Measurements from ENCODE around the gene BCAP29.

Gene BCAP29

GRCh38 chr7:107599262-107599661 is 19.2 kb downstream of the BCAP29 start:
- H3K36me3 ChIP-seq (ENCODE audit: control insufficient read depth, insufficient read depth, low read length): peaks cover 17% of the 10 kb centered on the region
- no peaks in the 10 kb centered on the region for H3K27me3 ChIP-seq (ENCODE audit: control insufficient read depth, insufficient read depth, low read length)
- H3K4me1 ChIP-seq (ENCODE audit: control insufficient read depth, insufficient read depth, low read length): no peaks in the 10 kb centered on the region
- no peak overlapping the region for H3K4me3 ChIP-seq (ENCODE audit: low read depth, low read length)
- H3K27ac ChIP-seq (ENCODE audit: low read depth, low read length): no peak overlapping the region
- H3K9ac ChIP-seq (ENCODE audit: low read depth, low read length): no peak overlapping the region
- H3K9me3 ChIP-seq (ENCODE audit: control insufficient read depth, insufficient read depth, low read length): no peaks in the 10 kb centered on the region

- Histone ChIP-seq H3K4me3 (ENCODE audit: low read depth, low read length) (no peak overlapping the region), H3K36me3 (ENCODE audit: control insufficient read depth, insufficient read depth, low read length) (peaks cover 9% of the 10 kb centered on the region), H3K27ac (ENCODE audit: low read depth, low read length) (no peak overlapping the region), H3K9ac (ENCODE audit: low read depth, low read length) (no peak overlapping the region), H3K4me1 (ENCODE audit: control insufficient read depth, insufficient read depth, low read length) (no peaks in the 10 kb centered on the region), H3K9me3 (ENCODE audit: control insufficient read depth, insufficient read depth, low read length) (no peaks in the 10 kb centered on the region), H3K27me3 (ENCODE audit: control insufficient read depth, insufficient read depth, low read length) (no peaks in the 10 kb centered on the region)
Observed at GRCh38 chr7:107600816-107601215, 20.8 kb downstream of the BCAP29 start.

- peaks cover 9% of the 10 kb centered on the region for H3K36me3 ChIP-seq (ENCODE audit: control insufficient read depth, insufficient read depth, low read length)
- no peaks in the 10 kb centered on the region for H3K27me3 ChIP-seq (ENCODE audit: control insufficient read depth, insufficient read depth, low read length)
- H3K4me3 ChIP-seq (ENCODE audit: low read depth, low read length): no peak overlapping the region
- H3K9ac ChIP-seq (ENCODE audit: low read depth, low read length): no peak overlapping the region
- H3K27ac ChIP-seq (ENCODE audit: low read depth, low read length): no peak overlapping the region
- H3K4me1 ChIP-seq (ENCODE audit: control insufficient read depth, insufficient read depth, low read length): no peaks in the 10 kb centered on the region
- no peaks in the 10 kb centered on the region for H3K9me3 ChIP-seq (ENCODE audit: control insufficient read depth, insufficient read depth, low read length)
Observed at GRCh38 chr7:107605218-107605815, 25.3 kb downstream of the BCAP29 start.

- Histone ChIP-seq H3K4me1 (ENCODE audit: control insufficient read depth, insufficient read depth, low read length) (no peaks in the 10 kb centered on the region), H3K36me3 (ENCODE audit: control insufficient read depth, insufficient read depth, low read length) (no peaks in the 10 kb centered on the region), H3K9ac (ENCODE audit: low read depth, low read length) (no peak overlapping the region), H3K4me3 (ENCODE audit: low read depth, low read length) (no peak overlapping the region), H3K9me3 (ENCODE audit: control insufficient read depth, insufficient read depth, low read length) (no peaks in the 10 kb centered on the region), H3K27ac (ENCODE audit: low read depth, low read length) (no peak overlapping the region), H3K27me3 (ENCODE audit: control insufficient read depth, insufficient read depth, low read length) (no peaks in the 10 kb centered on the region)
Observed at GRCh38 chr7:107606303-107606702, 26.3 kb downstream of the BCAP29 start.

- H3K27me3 ChIP-seq (ENCODE audit: control insufficient read depth, insufficient read depth, low read length): no peaks in the 10 kb centered on the region
- H3K27ac ChIP-seq (ENCODE audit: low read depth, low read length): no peak overlapping the region
- no peaks in the 10 kb centered on the region for H3K4me1 ChIP-seq (ENCODE audit: control insufficient read depth, insufficient read depth, low read length)
- H3K4me3 ChIP-seq (ENCODE audit: low read depth, low read length): no peak overlapping the region
- H3K9ac ChIP-seq (ENCODE audit: low read depth, low read length): no peak overlapping the region
- no peaks in the 10 kb centered on the region for H3K9me3 ChIP-seq (ENCODE audit: control insufficient read depth, insufficient read depth, low read length)
- H3K36me3 ChIP-seq (ENCODE audit: control insufficient read depth, insufficient read depth, low read length): no peaks in the 10 kb centered on the region
Observed at GRCh38 chr7:107609811-107610261, 29.8 kb downstream of the BCAP29 start.

- H3K9me3 ChIP-seq (ENCODE audit: control insufficient read depth, insufficient read depth, low read length): no peaks in the 10 kb centered on the region
- H3K4me3 ChIP-seq (ENCODE audit: low read depth, low read length): no peak overlapping the region
- H3K36me3 ChIP-seq (ENCODE audit: control insufficient read depth, insufficient read depth, low read length): no peaks in the 10 kb centered on the region
- H3K27ac ChIP-seq (ENCODE audit: low read depth, low read length): no peak overlapping the region
- H3K4me1 ChIP-seq (ENCODE audit: control insufficient read depth, insufficient read depth, low read length): no peaks in the 10 kb centered on the region
- H3K9ac ChIP-seq (ENCODE audit: low read depth, low read length): no peak overlapping the region
- no peaks in the 10 kb centered on the region for H3K27me3 ChIP-seq (ENCODE audit: control insufficient read depth, insufficient read depth, low read length)
Observed at GRCh38 chr7:107610323-107610722, 30.3 kb downstream of the BCAP29 start.

- Histone ChIP-seq H3K4me1 (ENCODE audit: control insufficient read depth, insufficient read depth, low read length) (no peaks in the 10 kb centered on the region), H3K9me3 (ENCODE audit: control insufficient read depth, insufficient read depth, low read length) (no peaks in the 10 kb centered on the region), H3K36me3 (ENCODE audit: control insufficient read depth, insufficient read depth, low read length) (no peaks in the 10 kb centered on the region)
Observed at GRCh38 chr7:107613439-107613838, 33.4 kb downstream of the BCAP29 start.

GRCh38 chr7:107613948-107614347 is 33.9 kb downstream of the BCAP29 start:
- H3K4me1 ChIP-seq (ENCODE audit: control insufficient read depth, insufficient read depth, low read length): no peaks in the 10 kb centered on the region
- H3K4me3 ChIP-seq (ENCODE audit: low read depth, low read length): no peak overlapping the region
- H3K9me3 ChIP-seq (ENCODE audit: control insufficient read depth, insufficient read depth, low read length): no peaks in the 10 kb centered on the region
- no peak overlapping the region for H3K27ac ChIP-seq (ENCODE audit: low read depth, low read length)
- no peak overlapping the region for H3K9ac ChIP-seq (ENCODE audit: low read depth, low read length)
- H3K27me3 ChIP-seq (ENCODE audit: control insufficient read depth, insufficient read depth, low read length): no peaks in the 10 kb centered on the region
- H3K36me3 ChIP-seq (ENCODE audit: control insufficient read depth, insufficient read depth, low read length): no peaks in the 10 kb centered on the region

More at GRCh38 chr7:107613439-107613838, 33.4 kb downstream of the BCAP29 start:
- Histone ChIP-seq H3K27me3 (ENCODE audit: control insufficient read depth, insufficient read depth, low read length) (no peaks in the 10 kb centered on the region), H3K4me3 (ENCODE audit: low read depth, low read length) (no peak overlapping the region), H3K9ac (ENCODE audit: low read depth, low read length) (no peak overlapping the region), H3K27ac (ENCODE audit: low read depth, low read length) (no peak overlapping the region)

- Histone ChIP-seq H3K36me3 (ENCODE audit: control insufficient read depth, insufficient read depth, low read length) (no peaks in the 10 kb centered on the region), H3K27me3 (ENCODE audit: control insufficient read depth, insufficient read depth, low read length) (no peaks in the 10 kb centered on the region), H3K4me1 (ENCODE audit: control insufficient read depth, insufficient read depth, low read length) (no peaks in the 10 kb centered on the region), H3K4me3 (ENCODE audit: low read depth, low read length) (no peak overlapping the region), H3K27ac (ENCODE audit: low read depth, low read length) (no peak overlapping the region), H3K9me3 (ENCODE audit: control insufficient read depth, insufficient read depth, low read length) (no peaks in the 10 kb centered on the region), H3K9ac (ENCODE audit: low read depth, low read length) (no peak overlapping the region)
Observed at GRCh38 chr7:107614425-107614824, 34.4 kb downstream of the BCAP29 start.

GRCh38 chr7:107615910-107616680 is 36.0 kb downstream of the BCAP29 start:
- H3K27me3 ChIP-seq (ENCODE audit: control insufficient read depth, insufficient read depth, low read length): no peaks in the 10 kb centered on the region
- no peak overlapping the region for H3K27ac ChIP-seq (ENCODE audit: low read depth, low read length)
- H3K9me3 ChIP-seq (ENCODE audit: control insufficient read depth, insufficient read depth, low read length): no peaks in the 10 kb centered on the region
- H3K4me1 ChIP-seq (ENCODE audit: control insufficient read depth, insufficient read depth, low read length): no peaks in the 10 kb centered on the region
- H3K36me3 ChIP-seq (ENCODE audit: control insufficient read depth, insufficient read depth, low read length): no peaks in the 10 kb centered on the region
- no peak overlapping the region for H3K4me3 ChIP-seq (ENCODE audit: low read depth, low read length)
- H3K9ac ChIP-seq (ENCODE audit: low read depth, low read length): no peak overlapping the region

GRCh38 chr7:107622429-107622828 is 42.4 kb downstream of the BCAP29 start:
- H3K4me3 ChIP-seq (ENCODE audit: low read depth, low read length): no peak overlapping the region
- no peak overlapping the region for H3K9ac ChIP-seq (ENCODE audit: low read depth, low read length)
- H3K27ac ChIP-seq (ENCODE audit: low read depth, low read length): no peak overlapping the region
- H3K27me3 ChIP-seq (ENCODE audit: control insufficient read depth, insufficient read depth, low read length): no peaks in the 10 kb centered on the region
- H3K4me1 ChIP-seq (ENCODE audit: control insufficient read depth, insufficient read depth, low read length): no peaks in the 10 kb centered on the region
- no peaks in the 10 kb centered on the region for H3K36me3 ChIP-seq (ENCODE audit: control insufficient read depth, insufficient read depth, low read length)
- no peaks in the 10 kb centered on the region for H3K9me3 ChIP-seq (ENCODE audit: control insufficient read depth, insufficient read depth, low read length)

Data from HUES48 (cell line).